ENCODE measurements around the gene WASL. TPM values are rescaled to one million over a fixed set of nuclear protein-coding genes. Genes with fewer than 3 reads are reported as not detected.

WASL gene
- total RNA-seq, 6 experiments from 2014 or later: 22.7 to 27.6 (median 26.5) TPM

Other genes starting within 250 kb of the WASL start
- under 1 TPM in 3 of 6 experiments, not detected in 3; 0.05 to 0.19 (median 0.12) TPM for gene IQUB, start 214.4 kb downstream of the WASL start, total RNA-seq (2021; fragmentation: NEBNext Ultra II Directional; extraction: Animal tissue kit (Norgen Biotek cat#: 25700))
- gene NDUFA5, start 191.2 kb downstream of the WASL start, total RNA-seq (2021; fragmentation: NEBNext Ultra II Directional; extraction: Animal tissue kit (Norgen Biotek cat#: 25700)): 10 to 100 TPM; 46.1 to 52.7 (median 49.7) TPM
- gene ASB15, start 147.2 kb downstream of the WASL start, total RNA-seq (2021; fragmentation: NEBNext Ultra II Directional; extraction: Animal tissue kit (Norgen Biotek cat#: 25700)): not detected
- gene LMOD2, start 93.1 kb downstream of the WASL start, total RNA-seq (2021; fragmentation: NEBNext Ultra II Directional; extraction: Animal tissue kit (Norgen Biotek cat#: 25700)): not detected
- not detected for gene HYAL4, start 96.2 kb upstream of the WASL start, total RNA-seq (2021; fragmentation: NEBNext Ultra II Directional; extraction: Animal tissue kit (Norgen Biotek cat#: 25700))
- not detected for gene SPAM1, start 176.2 kb upstream of the WASL start, total RNA-seq (2021; fragmentation: NEBNext Ultra II Directional; extraction: Animal tissue kit (Norgen Biotek cat#: 25700))

Measured in HFFc6 (cell line).